ENCODE results near the gene HRAS. TPM values are rescaled to one million over a fixed set of nuclear protein-coding genes. Genes with fewer than 3 reads are reported as not detected.

Gene HRAS
- total RNA-seq, 1 experiment from 2014 or later, result 69.0 TPM

DNA sequence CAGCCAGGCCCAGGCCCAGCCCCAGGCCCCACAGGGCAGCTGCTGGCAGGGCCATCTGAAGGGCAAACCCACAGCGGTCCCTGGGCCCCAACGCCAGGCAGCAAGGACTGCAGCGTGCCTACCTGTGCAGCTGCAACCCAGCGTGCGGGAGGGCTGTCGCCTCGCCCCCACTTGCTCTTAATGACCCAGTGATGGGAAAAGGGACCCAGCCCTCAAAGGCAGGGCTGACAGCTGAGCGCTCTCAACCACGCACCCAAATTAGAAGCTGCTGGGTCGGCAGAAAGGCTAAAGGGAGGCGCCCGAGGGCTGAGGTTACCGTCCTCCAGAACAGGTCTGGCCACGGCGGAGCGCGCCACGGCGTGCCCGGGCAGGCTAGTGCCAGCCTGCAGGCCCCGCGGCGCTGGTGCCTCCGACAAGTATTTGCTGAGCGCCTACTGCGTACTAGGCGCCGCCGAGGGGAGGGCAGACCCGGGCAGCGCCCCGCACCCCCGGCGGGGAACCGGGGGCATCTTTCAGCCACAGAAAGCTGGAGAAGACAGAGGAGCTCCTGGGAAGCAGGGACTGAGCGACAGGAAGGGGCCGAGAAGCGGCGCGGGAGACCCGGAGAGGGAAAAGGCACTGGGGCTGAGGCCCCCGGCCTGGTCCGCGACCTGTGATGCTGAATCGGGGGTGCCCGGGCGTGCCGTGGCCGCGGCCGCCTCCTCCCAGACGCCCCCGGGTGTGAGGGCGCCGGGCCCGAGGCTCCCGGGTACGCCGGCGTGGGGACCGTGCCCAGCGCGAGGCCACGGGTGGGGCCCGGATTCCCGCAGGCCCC, 773 bp downstream of the HRAS start:
- H3K27me3 Mint-ChIP-seq (ENCODE audit: insufficient read depth, unreplicated experiment), result no peaks in the 10 kb centered on the region
- H3K9me3 Mint-ChIP-seq (ENCODE audit: unreplicated experiment), result no peaks in the 10 kb centered on the region
- ChIA-PET POLR2A (no interaction called here), CTCF (interaction anchor here (0.6 kb wide), 1 partner anchor 42 kb away, joined by 3 read pairs; the partner anchor contains the start of gene PHRF1)
- H3K4me3 Mint-ChIP-seq (ENCODE audit: unreplicated experiment), result peak overlapping the region; percentile 77
- H3K27me3 ChIP-seq (replicated peaks; ENCODE audit: control insufficient read depth, insufficient read depth, low read length), result no peaks in the 10 kb centered on the region
- TF ChIP-seq, protein P1, sequence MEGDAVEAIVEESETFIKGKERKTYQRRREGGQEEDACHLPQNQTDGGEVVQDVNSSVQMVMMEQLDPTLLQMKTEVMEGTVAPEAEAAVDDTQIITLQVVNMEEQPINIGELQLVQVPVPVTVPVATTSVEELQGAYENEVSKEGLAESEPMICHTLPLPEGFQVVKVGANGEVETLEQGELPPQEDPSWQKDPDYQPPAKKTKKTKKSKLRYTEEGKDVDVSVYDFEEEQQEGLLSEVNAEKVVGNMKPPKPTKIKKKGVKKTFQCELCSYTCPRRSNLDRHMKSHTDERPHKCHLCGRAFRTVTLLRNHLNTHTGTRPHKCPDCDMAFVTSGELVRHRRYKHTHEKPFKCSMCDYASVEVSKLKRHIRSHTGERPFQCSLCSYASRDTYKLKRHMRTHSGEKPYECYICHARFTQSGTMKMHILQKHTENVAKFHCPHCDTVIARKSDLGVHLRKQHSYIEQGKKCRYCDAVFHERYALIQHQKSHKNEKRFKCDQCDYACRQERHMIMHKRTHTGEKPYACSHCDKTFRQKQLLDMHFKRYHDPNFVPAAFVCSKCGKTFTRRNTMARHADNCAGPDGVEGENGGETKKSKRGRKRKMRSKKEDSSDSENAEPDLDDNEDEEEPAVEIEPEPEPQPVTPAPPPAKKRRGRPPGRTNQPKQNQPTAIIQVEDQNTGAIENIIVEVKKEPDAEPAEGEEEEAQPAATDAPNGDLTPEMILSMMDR (IDR thresholded peaks at IDR 0.05; ENCODE audit: insufficient read depth in 1 of 2, low read depth in 1 of 2, low read length in 1 of 2, severe bottlenecking in 1 of 2, unreplicated experiment in 1 of 2), result no peak
- BruUV-seq (replicated peaks), result no TSS peak
- H3K4me1 ChIP-seq, result peaks cover 9% of the 10 kb centered on the region; the same call in 1 of the 2 replicates
- H3K36me3 Mint-ChIP-seq (ENCODE audit: insufficient read depth, unreplicated experiment), result peaks cover 48% of the 10 kb centered on the region
- peak; percentile 38 to 40 for DNase-seq
- H3K4me1 Mint-ChIP-seq (ENCODE audit: low read depth, unreplicated experiment), result no peaks in the 10 kb centered on the region
- H3K36me3 ChIP-seq (ENCODE audit: control insufficient read depth, insufficient read depth, low read length), result peaks cover 3% of the 10 kb centered on the region
- no peak overlapping the region for H3K27ac Mint-ChIP-seq (ENCODE audit: unreplicated experiment)
- peak overlapping the region; percentile 66 for H3K4me3 ChIP-seq (ENCODE audit: low read depth, low read length)
- intact Hi-C loops (cut with micrococcal nuclease; ENCODE audit: unreplicated experiment), result no loop called here
- H3K9me3 ChIP-seq, result no peaks in the 10 kb centered on the region

- no peaks in the 10 kb centered on the region for H3K27me3 Mint-ChIP-seq (ENCODE audit: insufficient read depth, unreplicated experiment)
- TSS peak; percentile 56 for BruUV-seq (replicated peaks)
- no peaks in the 10 kb centered on the region for H3K27me3 ChIP-seq (replicated peaks; ENCODE audit: control insufficient read depth, insufficient read depth, low read length)
- peaks cover 9% of the 10 kb centered on the region; the same call in 1 of the 2 replicates for H3K4me1 ChIP-seq
- H3K9me3 Mint-ChIP-seq (ENCODE audit: unreplicated experiment), result no peaks in the 10 kb centered on the region
- ChIA-PET POLR2A (no interaction called here), CTCF (interaction anchor here (0.5 kb wide), 1 partner anchor 92 kb away, joined by 3 read pairs; no protein-coding TSS in a partner anchor)
- peaks cover 53% of the 10 kb centered on the region for H3K36me3 Mint-ChIP-seq (ENCODE audit: insufficient read depth, unreplicated experiment)
- peak in 1 of 2 experiments; percentile 39 for DNase-seq
- H3K27ac Mint-ChIP-seq (ENCODE audit: unreplicated experiment), result no peak overlapping the region
- peak overlapping the region; percentile 66 for H3K4me3 ChIP-seq (ENCODE audit: low read depth, low read length)
- peaks cover 3% of the 10 kb centered on the region for H3K36me3 ChIP-seq (ENCODE audit: control insufficient read depth, insufficient read depth, low read length)
- no peaks in the 10 kb centered on the region for H3K9me3 ChIP-seq
- intact Hi-C loops (cut with micrococcal nuclease; ENCODE audit: unreplicated experiment), result no loop called here
- no peaks in the 10 kb centered on the region for H3K4me1 Mint-ChIP-seq (ENCODE audit: low read depth, unreplicated experiment)
- peak overlapping the region; percentile 77 for H3K4me3 Mint-ChIP-seq (ENCODE audit: unreplicated experiment)
- TF ChIP-seq, protein P1 (IDR thresholded peaks at IDR 0.05; ENCODE audit: insufficient read depth in 1 of 2, low read depth in 1 of 2, low read length in 1 of 2, severe bottlenecking in 1 of 2, unreplicated experiment in 1 of 2), result no peak
These were observed 1.6 kb downstream of the HRAS start for GRCh38 chr11:533586-534395.

- BruUV-seq (replicated peaks), result no TSS peak
- Histone ChIP-seq H3K9me3 (no peaks in the 10 kb centered on the region), H3K4me3 (ENCODE audit: low read depth, low read length) (no peak overlapping the region), H3K36me3 (ENCODE audit: control insufficient read depth, insufficient read depth, low read length) (peaks cover 3% of the 10 kb centered on the region), H3K4me1 (peaks cover 6% of the 10 kb centered on the region; the same call in 1 of the 2 replicates), H3K27me3 (replicated peaks; ENCODE audit: control insufficient read depth, insufficient read depth, low read length) (no peaks in the 10 kb centered on the region)
- H3K36me3 Mint-ChIP-seq (ENCODE audit: insufficient read depth, unreplicated experiment), result peaks cover 59% of the 10 kb centered on the region
- no peaks in the 10 kb centered on the region for H3K27me3 Mint-ChIP-seq (ENCODE audit: insufficient read depth, unreplicated experiment)
- intact Hi-C loops (cut with micrococcal nuclease; ENCODE audit: unreplicated experiment), result no loop called here
- H3K27ac Mint-ChIP-seq (ENCODE audit: unreplicated experiment), result no peak overlapping the region
- no peaks in the 10 kb centered on the region for H3K9me3 Mint-ChIP-seq (ENCODE audit: unreplicated experiment)
- no peak for DNase-seq
- no peak overlapping the region for H3K4me3 Mint-ChIP-seq (ENCODE audit: unreplicated experiment)
- TF ChIP-seq, protein P1 (IDR thresholded peaks at IDR 0.05; ENCODE audit: insufficient read depth in 1 of 2, low read depth in 1 of 2, low read length in 1 of 2, severe bottlenecking in 1 of 2, unreplicated experiment in 1 of 2), result no peak
- H3K4me1 Mint-ChIP-seq (ENCODE audit: low read depth, unreplicated experiment), result no peaks in the 10 kb centered on the region
- ChIA-PET CTCF (interaction anchor here (0.5 to 0.7 kb wide), 2 partner anchors 92 to 253 kb away, joined by 3 read pairs; no protein-coding TSS in a partner anchor), POLR2A (no interaction called here)
These were observed 2.3 kb downstream of the HRAS start for GRCh38 chr11:532986-533585.
